Heart right ventricle (tissue), 16 donors: ENCODE results near the gene PITX3. TPM values are rescaled to one million over a fixed set of nuclear protein-coding genes. Genes with fewer than 3 reads are reported as not detected.
"Not testable (repeated sequence)": the region's sequence is repeated elsewhere in the genome, so short reads cannot be mapped to it uniquely, and the experiment has no call there.

Experiments used
- ATAC-seq, 8 donors: fragments of 200-7000 bp; cut with Tn5 transposase; one replicate each; pipeline ENCODE4 v1.9.1; 2020; ENCODE audit warnings: mild to moderate bottlenecking in 8 of 8, moderate library complexity in 8 of 8, moderate number of reproducible peaks in 1 of 8
- DNase-seq, 2 donors: peaks; one replicate each; pipeline ENCODE4 v3.0.0-alpha.2; 2020
- H3K27ac ChIP-seq, 10 donors: fragments of 200-600 bp; sonication (generic) in 2 of 10; one replicate each; pipeline versions ENCODE4 v1.5.0 to v1.8.0; 2020 to 2022; ENCODE audit warnings: mild to moderate bottlenecking in 3 of 10
- H3K27me3 ChIP-seq, 7 donors: fragments of 200-600 bp; one replicate each; pipeline ENCODE4 v1.8.0; 2021 to 2022; ENCODE audit warnings: mild to moderate bottlenecking in 2 of 7
- H3K36me3 ChIP-seq, 9 donors: fragments of 200-600 bp; sonication (generic) in 1 of 9; one replicate each; pipeline versions ENCODE4 v1.5.0 to v1.8.0; 2020 to 2022; ENCODE audit warnings: mild to moderate bottlenecking in 2 of 9
- H3K4me1 ChIP-seq, 9 donors: fragments of 200-600 bp; sonication (generic) in 1 of 9; one replicate each; pipeline versions ENCODE4 v1.5.0 to v1.8.0; 2020 to 2022; ENCODE audit warnings: mild to moderate bottlenecking in 4 of 9
- H3K4me3 ChIP-seq, 10 donors: fragments of 200-600 bp; sonication (generic) in 2 of 10; one replicate each; pipeline versions ENCODE4 v1.5.0 to v1.8.0; 2020 to 2022; ENCODE audit warnings: mild to moderate bottlenecking in 7 of 10, moderate library complexity in 2 of 10
- H3K9me3 ChIP-seq, 11 donors: fragments of 200-600 bp in 10 of 11; sonication (generic) in 2 of 11; one replicate each; pipeline versions ENCODE4 v1.5.0 to v1.8.0; 2013 to 2022; ENCODE audit warnings: mild to moderate bottlenecking in 2 of 11, control low read depth in 1 of 11, moderate library complexity in 1 of 11
- WGBS, 2 donors: extraction: QIAGEN DNeasy Blood & Tissue Kit; methylation state at CpG; one replicate each; pipeline ENCODE4 v1.1.7; 2013; ENCODE audit warnings: inconsistent platforms in 1 of 2; 5-methylcytosine and 5-hydroxymethylcytosine counted together
- intact Hi-C, 10 donors: fragments of 100-400 bp; cut with DNase I; formaldehyde crosslinking; loops; one replicate each; pipeline versions ENCODE4 v1.11.1 to v1.14.2; 2022
- polyA plus RNA-seq, 2 donors: library from polyadenylated mRNA; stranded (reverse); fragments of 200-250 nt; gene quantifications; one replicate each; pipeline ENCODE4 v1.2.3, GENCODE V29; 2013
- total RNA-seq, 10 donors: library from RNA; stranded (reverse); fragmentation: NEBNext Ultra II Directional in 3 of 10; extraction: Animal tissue kit (Norgen Biotek cat#: 25700) in 3 of 10; gene quantifications; one replicate each; pipeline versions ENCODE4 v1.2.1 to v1.2.4, GENCODE V29; 2021 to 2023
- TF ChIP-seq, protein P1 (sequence below), 9 donors: fragments of 200-600 bp; sonication (generic) in 2 of 9; IDR thresholded peaks; one replicate each; pipeline versions ENCODE4 v1.5.0 to v1.8.0; 2021 to 2022; ENCODE audit warnings: antibody characterized with exemption in 9 of 9, mild to moderate bottlenecking in 5 of 9, moderate library complexity in 1 of 9
- donor health status: Arrhythmogenic right ventricular cardiomyopathy.
- donor health status: ischemic (EF 13 %, LVEDD 7.1; RV severe dilation, severe dysfunction).
- donor health status: healthy with polysubstance abuse.
- donor health status: DM: no; HTN: yes; CAD: no.
- donor health status: DM: no; HTN: no; CAD: no.
- donor health status: ischemic (EF 25% LVEDD 6.9; RV normal size, moderate dysfunction).
- donor health status: ischemic (EF 25% LVEDD 5.7; RV mildly dilated, moderate dysfunction).
- donor health status: healthy.
- donor health status: DM: yes; HTN: yes; CAD: no.
- donor health status: Ischemic cardiomyopathy.
- donor health status: ischemic (EF 35%, LVEDD 5.7; RV mildly dilated, moderate dysfunction).
- donor health status: nonischemic (EF 11% LVEDD 7.7; RV severe dilation, severe dysfunction).
- donor health status: DM: yes; HTN: yes; CAD: no.
- donor health status: PGD.
- donor health status: ischemic (EF 29% LVEDD 5.4; RV normal size, mild dysfunction).
- donor health status: nonischemic (EF 23%, LVEDD 6.1; RV moderate dilation, normal function).

Gene PITX3
- total and polyA plus RNA-seq, 12 donors: 0.21 to 10.4 (median 1.1) TPM

DNA sequence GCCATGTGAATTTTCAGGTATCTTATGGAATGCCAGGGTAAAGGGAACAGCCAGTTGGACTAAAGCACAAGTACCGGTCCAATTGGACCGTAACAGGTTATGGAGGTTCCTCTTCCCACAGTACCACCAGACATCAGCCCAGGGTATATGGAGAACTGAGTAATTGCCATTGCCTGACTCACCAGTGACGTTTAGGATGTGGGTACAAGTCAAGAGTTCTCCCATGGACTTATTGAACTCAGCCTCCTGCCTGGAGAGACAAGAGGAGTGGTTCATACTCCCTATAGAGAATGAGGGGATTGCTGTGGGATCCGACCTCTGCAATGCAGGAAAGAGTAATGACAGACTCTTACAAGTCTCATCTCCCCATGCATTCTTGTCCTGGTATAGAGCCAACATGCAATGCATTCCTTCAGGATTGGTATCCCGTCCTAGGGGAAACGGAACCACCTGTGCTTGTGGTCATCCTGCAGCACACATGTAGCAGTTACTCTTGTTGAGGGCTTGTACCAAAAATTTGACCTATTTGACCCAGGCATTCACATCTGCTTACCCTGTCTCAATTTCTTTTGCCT is 45.9 kb downstream of the PITX3 start:
- Histone ChIP-seq H3K4me3 (no peak overlapping the region), H3K36me3 (no peaks in the 10 kb centered on the region), H3K4me1 (no peaks in the 10 kb centered on the region), H3K9me3 (peaks cover 0 to 20% (median 0%) of the 10 kb centered on the region in 11 donors), H3K27me3 (no peaks in the 10 kb centered on the region), H3K27ac (no peak overlapping the region)
- TF ChIP-seq, protein P1, sequence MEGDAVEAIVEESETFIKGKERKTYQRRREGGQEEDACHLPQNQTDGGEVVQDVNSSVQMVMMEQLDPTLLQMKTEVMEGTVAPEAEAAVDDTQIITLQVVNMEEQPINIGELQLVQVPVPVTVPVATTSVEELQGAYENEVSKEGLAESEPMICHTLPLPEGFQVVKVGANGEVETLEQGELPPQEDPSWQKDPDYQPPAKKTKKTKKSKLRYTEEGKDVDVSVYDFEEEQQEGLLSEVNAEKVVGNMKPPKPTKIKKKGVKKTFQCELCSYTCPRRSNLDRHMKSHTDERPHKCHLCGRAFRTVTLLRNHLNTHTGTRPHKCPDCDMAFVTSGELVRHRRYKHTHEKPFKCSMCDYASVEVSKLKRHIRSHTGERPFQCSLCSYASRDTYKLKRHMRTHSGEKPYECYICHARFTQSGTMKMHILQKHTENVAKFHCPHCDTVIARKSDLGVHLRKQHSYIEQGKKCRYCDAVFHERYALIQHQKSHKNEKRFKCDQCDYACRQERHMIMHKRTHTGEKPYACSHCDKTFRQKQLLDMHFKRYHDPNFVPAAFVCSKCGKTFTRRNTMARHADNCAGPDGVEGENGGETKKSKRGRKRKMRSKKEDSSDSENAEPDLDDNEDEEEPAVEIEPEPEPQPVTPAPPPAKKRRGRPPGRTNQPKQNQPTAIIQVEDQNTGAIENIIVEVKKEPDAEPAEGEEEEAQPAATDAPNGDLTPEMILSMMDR (IDR thresholded peaks at IDR 0.05): no peak
- 71 to 79% methylated on average over 6 of the region's 6 CpGs for WGBS, 2 donors
- intact Hi-C loops: no loop called here
- ATAC-seq: no peak
- no peak for DNase-seq

DNA sequence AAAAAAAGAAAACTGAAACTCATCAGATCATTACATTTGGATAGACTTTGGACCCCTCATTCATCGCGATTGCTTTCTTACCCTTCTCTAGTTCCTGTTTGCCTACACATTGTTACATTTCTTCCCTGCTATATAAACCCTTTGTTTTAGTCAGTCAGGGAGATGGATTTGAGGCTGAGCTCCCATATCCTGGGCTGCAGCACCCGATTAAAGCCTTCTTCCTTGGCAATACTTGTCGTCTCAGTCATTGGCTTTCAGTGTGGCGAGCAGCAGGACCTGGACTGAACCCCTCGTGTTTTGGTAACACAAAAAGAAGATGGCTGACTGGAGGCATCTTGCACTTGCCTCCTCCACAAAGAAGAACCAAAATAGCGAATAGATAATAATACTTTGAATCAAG is 49.4 kb downstream of the PITX3 start:
- no peaks in the 10 kb centered on the region for H3K36me3 ChIP-seq
- ATAC-seq: no peak
- intact Hi-C loops: no loop called here
- H3K27me3 ChIP-seq: no peaks in the 10 kb centered on the region
- TF ChIP-seq, protein P1 (IDR thresholded peaks at IDR 0.05): no peak
- H3K27ac ChIP-seq: no peak overlapping the region
- no peak for DNase-seq
- H3K9me3 ChIP-seq: peaks cover 0 to 23% (median 0%) of the 10 kb centered on the region in 11 donors
- no peak overlapping the region for H3K4me3 ChIP-seq
- H3K4me1 ChIP-seq: peaks cover 0 to 12% (median 0%) of the 10 kb centered on the region in 9 donors
- WGBS, 2 donors: 79 to 84% methylated on average over 7 of the region's 7 CpGs

DNA sequence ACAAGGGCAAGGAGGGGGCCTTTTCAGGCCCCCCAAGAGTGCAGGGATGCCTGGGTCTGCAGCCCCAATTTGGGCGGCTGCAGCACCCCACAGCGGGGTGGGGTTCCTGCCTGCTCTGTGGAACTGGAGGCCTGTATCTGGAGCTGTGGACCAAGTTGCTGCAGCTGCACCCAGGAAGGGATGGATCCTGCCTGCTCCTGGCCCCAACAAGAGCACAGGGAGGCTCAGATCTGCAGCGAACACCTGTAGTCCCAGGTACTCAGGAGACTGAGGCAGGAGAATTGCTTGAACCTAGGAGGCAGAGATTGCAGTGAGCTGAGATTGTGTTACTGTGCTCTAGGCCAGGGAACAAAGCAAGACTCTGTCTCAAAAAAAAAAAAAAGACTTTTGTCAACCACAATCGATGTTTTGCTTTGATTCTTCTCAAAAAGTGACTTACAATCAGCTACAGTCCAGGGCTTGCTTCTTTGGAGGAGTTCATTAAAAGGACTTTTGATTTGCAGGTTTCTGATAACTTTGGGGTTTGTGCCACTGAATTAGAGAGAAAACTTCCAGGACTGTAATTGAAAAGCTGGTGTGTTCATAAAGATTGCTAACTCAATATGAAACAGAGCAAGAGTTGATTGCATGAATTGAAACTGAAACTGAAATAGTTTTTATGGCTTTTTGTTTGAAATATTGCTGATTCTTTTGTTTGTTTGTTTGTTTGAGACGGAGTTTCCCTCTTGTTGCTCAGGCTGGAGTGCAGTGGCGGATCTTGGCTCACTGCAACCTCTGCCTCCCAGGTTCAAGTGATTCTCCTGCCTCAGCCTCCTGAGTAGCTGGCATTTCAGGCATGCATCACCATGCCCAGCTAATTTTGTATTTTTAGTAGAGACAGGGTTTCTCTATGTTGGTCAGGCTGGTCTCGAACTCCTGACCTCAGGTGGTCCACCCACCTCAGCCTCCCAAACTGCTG is 52.1 kb downstream of the PITX3 start:
- DNase-seq, intact Hi-C loops, H3K36me3 ChIP-seq, H3K27me3 ChIP-seq, ATAC-seq, H3K4me3 ChIP-seq: not testable (repeated sequence)
- Histone ChIP-seq H3K9me3 (peaks cover 0 to 23% (median 0%) of the 10 kb centered on the region in 11 donors), H3K27ac (peak overlapping the region in 1 of 10 donors; percentile 9), H3K4me1 (peaks cover 0 to 12% (median 0%) of the 10 kb centered on the region in 9 donors)
- 79 to 83% methylated on average over 7 of the region's 7 CpGs for WGBS, 2 donors

GRCh38 chr10:102188298-102188940 is 52.9 kb downstream of the PITX3 start:
- peaks cover 0 to 12% (median 0%) of the 10 kb centered on the region in 9 donors for H3K4me1 ChIP-seq
- peaks cover 0 to 23% (median 0%) of the 10 kb centered on the region in 11 donors for H3K9me3 ChIP-seq
- no peaks in the 10 kb centered on the region for H3K27me3 ChIP-seq
- DNase-seq (no peak), ATAC-seq (peak in 1 of 8 donors; percentile 13)
- TF ChIP-seq, protein P1 (IDR thresholded peaks at IDR 0.05): no peak
- H3K4me3 ChIP-seq: no peak overlapping the region
- intact Hi-C loops: no loop called here
- 60 to 76% methylated on average over 3 of the region's 3 CpGs for WGBS, 2 donors
- no peak overlapping the region for H3K27ac ChIP-seq
- H3K36me3 ChIP-seq: no peaks in the 10 kb centered on the region
